BJ (cell line): ENCODE results near the gene ANTKMT. TPM values are rescaled to one million over a fixed set of nuclear protein-coding genes. Genes with fewer than 3 reads are reported as not detected.

ENCODE experiments used
- CTCF ChIA-PET: fragments of 350-600 bp; formaldehyde crosslinking; extraction: SDS; loops from one replicate; lab custom pipeline; 2021; ENCODE audit warnings: antibody characterized with exemption, inconsistent platforms; lab: Yijun Ruan, JAX
- POLR2A ChIA-PET: fragments of 300-600 bp; sonication (Branson Sonifier 250); formaldehyde crosslinking; extraction: SDS; loops from one replicate; lab custom pipeline; 2021; ENCODE audit warnings: antibody characterized with exemption; lab: Charles Lee
- DNase-seq: peaks from one replicate; pipeline ENCODE4 v3.0.0-alpha.2; 2011; ENCODE audit warnings: low read depth
- H3K27me3 ChIP-seq: 2 replicates; pipeline ENCODE4 v1.6.0; 2011; ENCODE audit warnings: low read length; ENCODE audit not compliant: control insufficient read depth, insufficient read depth
- H3K36me3 ChIP-seq: 2 replicates; pipeline ENCODE4 v1.5.1; 2011; ENCODE audit warnings: low read length; ENCODE audit not compliant: control insufficient read depth, insufficient read depth
- H3K4me3 ChIP-seq: 2 replicates; pipeline ENCODE4 v1.5.1; 2011; ENCODE audit warnings: low read depth, mild to moderate bottlenecking, control low read depth, low read length
- CTCF ChIP-seq: IDR thresholded peaks from 2 replicates; pipeline ENCODE4 v1.5.1; 2011; ENCODE audit warnings: low read depth, mild to moderate bottlenecking, control low read depth, inconsistent platforms, low read length, moderate library complexity; ENCODE audit not compliant: insufficient read depth
- polyA plus RNA-seq: library from polyadenylated mRNA; depleted of rRNA; stranded (reverse); fragments of >200 nt; gene quantifications from 2 replicates; pipeline ENCODE4 v1.2.3, GENCODE V29; 2011

ANTKMT gene
- polyA plus RNA-seq, 1 experiment = 10.7 TPM

GRCh38 chr16:708019-708418 is 12.9 kb upstream of the ANTKMT start:
- TF ChIP-seq CTCF = no peak
- DNase-seq = no peak
- no peaks in the 10 kb centered on the region for H3K36me3 ChIP-seq
- peaks cover 30% of the 10 kb centered on the region for H3K27me3 ChIP-seq
- ChIA-PET POLR2A (no interaction called here), CTCF (interaction anchor here (3.2 to 5.2 kb wide), 2 partner anchors 77 to 347 kb away, joined by 8 to 47 read pairs; no protein-coding TSS in a partner anchor)
- no peak overlapping the region for H3K4me3 ChIP-seq

GRCh38 chr16:708959-709358 is 12.0 kb upstream of the ANTKMT start:
- TF ChIP-seq CTCF = no peak
- peaks cover 23% of the 10 kb centered on the region for H3K27me3 ChIP-seq
- POLR2A ChIA-PET = no interaction called here

GRCh38 chr16:709566-710499 is 11.1 kb upstream of the ANTKMT start:
- no peak overlapping the region for H3K4me3 ChIP-seq
- TF ChIP-seq CTCF = 0 out of 2 replicates have a peak, but pooled peaks have one; percentile 5
- H3K36me3 ChIP-seq = no peaks in the 10 kb centered on the region
- DNase-seq = no peak
- POLR2A ChIA-PET = no interaction called here
- CTCF ChIA-PET = interaction anchor here (1.1 to 5.2 kb wide), 9 partner anchors 13 to 377 kb away, joined by 3 to 47 read pairs (median 4); partner anchors contain the start of genes CCDC78, CHTF18, JMJD8 and RPUSD1
- peaks cover 17% of the 10 kb centered on the region for H3K27me3 ChIP-seq

More at GRCh38 chr16:708959-709358, 12.0 kb upstream of the ANTKMT start:
- no peak for DNase-seq
- CTCF ChIA-PET = interaction anchor here (1.4 to 5.2 kb wide), 3 partner anchors 25 to 346 kb away, joined by 3 to 47 read pairs (median 8); partner anchors contain the start of gene JMJD8
- Histone ChIP-seq H3K36me3 (no peaks in the 10 kb centered on the region), H3K4me3 (no peak overlapping the region)

GRCh38 chr16:710500-711075 is 10.4 kb upstream of the ANTKMT start:
- POLR2A ChIA-PET = no interaction called here

More at GRCh38 chr16:710500-711075, 10.4 kb upstream of the ANTKMT start:
- H3K4me3 ChIP-seq = no peak overlapping the region
- H3K27me3 ChIP-seq = peaks cover 17% of the 10 kb centered on the region
- no peaks in the 10 kb centered on the region for H3K36me3 ChIP-seq
- CTCF ChIA-PET = interaction anchor here (0.6 to 5.2 kb wide), 12 partner anchors 12 to 391 kb away, joined by 3 to 47 read pairs (median 4); partner anchors contain the start of genes CCDC78, CHTF18, JMJD8 and RPUSD1
- TF ChIP-seq CTCF = no peak
- no peak for DNase-seq
